Brain microvascular endothelial cell (primary cell): Measurements from ENCODE around the gene GAST.
A peak's percentile ranks its signal among the peaks of the same experiment; 100 is the strongest.

Experiments
- DNase-seq: peaks from one replicate; pipeline ENCODE4 v3.0.0-alpha.2; 2020
- H3K27ac ChIP-seq: fragments of 250-450 bp; sonication (Bioruptor Pico); 2 replicates; pipeline ENCODE4 v1.5.1; 2020; ENCODE audit warnings: mild to moderate bottlenecking, moderate library complexity
- H3K27me3 ChIP-seq: fragments of 250-450 bp; sonication (Bioruptor Pico); replicated peaks from 2 replicates; pipeline ENCODE4 v1.5.1; 2020; ENCODE audit warnings: mild to moderate bottlenecking
- H3K36me3 ChIP-seq: fragments of 250-450 bp; sonication (Bioruptor Pico); replicated peaks from 2 replicates; pipeline ENCODE4 v1.5.1; 2020; ENCODE audit warnings: mild to moderate bottlenecking
- H3K4me3 ChIP-seq: 2 replicates; pipeline ENCODE4 v1.5.1; 2011; ENCODE audit warnings: low read depth, mild to moderate bottlenecking, control low read depth, low read length, moderate library complexity
- in situ Hi-C: cut with HindIII; loops from 2 replicates; pipeline ENCODE4 v1.10.0; 2017; ENCODE audit warnings: low sequenced_read_pairs, low pct_ligation_motif_present
- TF ChIP-seq, protein P1 (sequence below): IDR thresholded peaks from 2 replicates; pipeline ENCODE4 v1.5.1; 2011; ENCODE audit warnings: low read depth, mild to moderate bottlenecking, moderate library complexity, low read length, control low read depth, inconsistent platforms; ENCODE audit errors: missing control alignments

GAST gene

DNA sequence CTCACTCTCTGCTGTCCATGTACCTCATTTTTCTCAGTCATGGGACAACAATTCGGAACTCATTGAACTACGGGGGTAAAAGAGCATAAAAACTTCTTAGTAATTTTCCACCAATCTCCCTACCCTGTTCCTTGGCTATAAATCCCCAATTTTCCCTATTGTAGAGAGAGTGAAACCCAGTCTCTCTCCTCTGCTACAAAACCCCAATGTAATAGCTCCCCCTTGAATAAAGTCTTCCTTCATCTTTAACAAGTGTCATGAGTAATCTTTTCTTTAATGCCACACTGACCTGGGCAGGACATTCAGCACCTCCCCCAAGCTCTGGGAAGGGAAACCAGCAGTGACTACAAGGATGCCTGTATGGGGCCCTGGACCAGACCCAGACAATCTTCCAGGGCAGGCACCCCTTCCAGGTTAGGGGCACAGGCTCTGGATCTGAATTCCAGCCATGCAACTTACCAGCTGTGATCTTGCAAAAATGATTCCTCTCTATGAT, 33.7 kb upstream of the GAST start:
- H3K27ac ChIP-seq = peak overlapping the region; percentile 59
- peak overlapping the region; percentile 12 for H3K4me3 ChIP-seq
- in situ Hi-C loops = no loop called here
- no peaks in the 10 kb centered on the region for H3K27me3 ChIP-seq
- TF ChIP-seq, protein P1, sequence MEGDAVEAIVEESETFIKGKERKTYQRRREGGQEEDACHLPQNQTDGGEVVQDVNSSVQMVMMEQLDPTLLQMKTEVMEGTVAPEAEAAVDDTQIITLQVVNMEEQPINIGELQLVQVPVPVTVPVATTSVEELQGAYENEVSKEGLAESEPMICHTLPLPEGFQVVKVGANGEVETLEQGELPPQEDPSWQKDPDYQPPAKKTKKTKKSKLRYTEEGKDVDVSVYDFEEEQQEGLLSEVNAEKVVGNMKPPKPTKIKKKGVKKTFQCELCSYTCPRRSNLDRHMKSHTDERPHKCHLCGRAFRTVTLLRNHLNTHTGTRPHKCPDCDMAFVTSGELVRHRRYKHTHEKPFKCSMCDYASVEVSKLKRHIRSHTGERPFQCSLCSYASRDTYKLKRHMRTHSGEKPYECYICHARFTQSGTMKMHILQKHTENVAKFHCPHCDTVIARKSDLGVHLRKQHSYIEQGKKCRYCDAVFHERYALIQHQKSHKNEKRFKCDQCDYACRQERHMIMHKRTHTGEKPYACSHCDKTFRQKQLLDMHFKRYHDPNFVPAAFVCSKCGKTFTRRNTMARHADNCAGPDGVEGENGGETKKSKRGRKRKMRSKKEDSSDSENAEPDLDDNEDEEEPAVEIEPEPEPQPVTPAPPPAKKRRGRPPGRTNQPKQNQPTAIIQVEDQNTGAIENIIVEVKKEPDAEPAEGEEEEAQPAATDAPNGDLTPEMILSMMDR = no peak
- H3K36me3 ChIP-seq = no peaks in the 10 kb centered on the region
- DNase-seq = no peak

DNA sequence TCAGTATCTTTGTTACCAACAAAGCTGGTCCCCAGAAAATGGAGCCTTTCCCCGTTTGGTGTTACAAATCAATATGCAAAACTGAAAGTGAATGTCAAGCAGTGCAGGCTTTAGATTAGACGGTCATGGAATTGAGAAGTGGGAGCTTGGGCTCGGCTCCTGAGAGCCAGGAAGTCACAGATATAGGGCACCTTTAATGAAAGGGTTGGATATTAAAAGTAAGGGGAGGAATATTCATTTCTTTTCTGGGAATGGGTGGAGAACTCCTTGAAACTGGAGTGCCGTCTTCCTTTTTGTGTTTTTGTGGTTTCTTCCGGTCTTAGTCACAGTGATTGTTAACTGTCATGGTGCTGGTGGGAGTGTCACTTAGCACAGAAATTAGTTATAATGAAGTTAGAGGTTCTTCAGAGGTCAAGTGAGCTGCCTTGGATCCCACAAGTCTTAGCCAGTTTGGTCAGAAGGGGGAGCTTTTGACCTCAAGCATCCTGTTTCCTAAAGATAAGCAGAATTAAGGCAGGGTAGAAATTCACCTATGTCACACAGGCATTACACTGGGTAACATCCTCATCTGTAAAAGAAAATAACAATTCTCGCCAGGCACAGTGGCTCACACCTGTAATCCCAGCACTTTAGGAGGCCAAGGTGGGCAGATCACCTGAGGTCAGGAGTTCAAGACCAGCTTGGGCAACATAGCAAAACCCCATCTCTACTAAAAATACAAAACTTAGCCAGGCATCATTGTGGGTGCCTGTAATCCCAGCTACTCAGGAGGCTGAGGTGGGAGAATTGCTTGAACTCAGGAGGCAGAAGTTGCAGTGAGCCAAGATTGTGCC, 33.0 kb upstream of the GAST start:
- Histone ChIP-seq H3K27ac (peak overlapping the region; percentile 59), H3K4me3 (peak overlapping the region; percentile 12), H3K36me3 (no peaks in the 10 kb centered on the region), H3K27me3 (no peaks in the 10 kb centered on the region)
- no peak for DNase-seq
- in situ Hi-C loops = no loop called here
- TF ChIP-seq, protein P1 = peak; percentile 19

DNA sequence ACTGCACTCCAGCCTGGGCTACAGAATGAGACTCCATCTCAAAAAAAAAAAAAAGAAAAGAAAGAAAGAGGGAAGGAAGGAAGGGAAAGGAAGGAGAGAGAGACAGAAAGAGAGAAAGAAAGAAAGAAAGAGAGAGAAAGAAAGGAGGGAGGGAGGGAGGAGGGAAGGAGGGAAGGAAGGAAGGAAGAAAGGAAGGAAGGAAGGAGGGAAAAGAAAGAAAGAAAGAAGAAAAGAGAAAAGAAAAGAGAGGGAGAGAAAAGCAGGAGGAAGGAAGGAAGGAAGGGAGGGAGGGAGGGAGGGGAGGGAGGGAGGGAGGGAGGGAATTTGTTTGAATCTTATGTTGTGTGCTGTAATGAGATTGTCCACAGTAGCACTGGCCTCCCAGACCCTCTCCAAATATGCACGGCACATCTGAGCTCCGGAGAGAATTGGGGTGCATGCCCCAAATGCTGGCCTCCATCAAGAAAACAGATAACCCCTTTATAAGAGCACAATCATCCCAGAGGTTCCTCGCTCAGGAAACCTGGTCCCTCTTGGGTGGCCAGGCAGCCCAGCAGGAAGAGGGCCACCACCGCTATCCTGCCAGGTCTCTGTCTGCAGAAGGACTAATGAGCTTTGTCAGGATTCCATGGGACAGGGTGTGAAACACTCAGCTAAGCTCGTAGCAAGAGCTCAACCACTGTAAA, 32.2 kb upstream of the GAST start:
- no peak overlapping the region for H3K27ac ChIP-seq
- no peak overlapping the region for H3K4me3 ChIP-seq
- H3K27me3 ChIP-seq = no peaks in the 10 kb centered on the region
- in situ Hi-C loops = no loop called here
- TF ChIP-seq, protein P1 = no peak
- no peaks in the 10 kb centered on the region for H3K36me3 ChIP-seq
- DNase-seq = no peak

DNA sequence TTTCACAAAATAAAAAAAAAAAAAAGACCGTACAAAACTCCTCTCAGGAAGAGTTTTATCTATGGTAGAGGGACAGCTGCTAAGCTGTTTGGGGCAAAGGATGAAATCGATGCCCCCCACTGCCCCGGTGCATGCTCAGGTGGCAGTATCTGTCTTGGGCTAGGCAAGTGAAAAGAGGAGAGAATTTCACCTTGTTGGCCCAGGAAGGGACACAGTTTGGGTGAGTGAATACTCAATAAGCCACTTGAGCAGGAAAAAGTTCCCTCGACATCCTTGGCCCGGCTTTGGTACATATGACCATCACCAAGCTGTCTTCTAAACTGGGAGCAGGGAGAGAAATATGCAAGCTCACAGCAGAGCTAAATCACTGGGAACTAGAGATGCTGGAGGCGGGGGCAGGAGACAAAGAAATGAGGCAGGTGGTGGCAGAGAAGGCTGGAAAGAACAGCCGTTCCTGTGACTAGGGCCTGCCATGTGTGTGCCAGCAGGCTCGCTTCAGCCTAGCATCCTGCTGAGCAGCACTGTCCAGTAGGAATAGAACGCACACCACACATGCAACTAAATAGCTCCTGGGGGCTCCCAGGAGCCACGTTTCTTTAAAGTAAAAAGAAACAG, 31.6 kb upstream of the GAST start:
- Histone ChIP-seq H3K36me3 (no peaks in the 10 kb centered on the region), H3K4me3 (no peak overlapping the region), H3K27ac (no peak overlapping the region), H3K27me3 (no peaks in the 10 kb centered on the region)
- TF ChIP-seq, protein P1 = no peak
- in situ Hi-C loops = no loop called here
- no peak for DNase-seq

DNA sequence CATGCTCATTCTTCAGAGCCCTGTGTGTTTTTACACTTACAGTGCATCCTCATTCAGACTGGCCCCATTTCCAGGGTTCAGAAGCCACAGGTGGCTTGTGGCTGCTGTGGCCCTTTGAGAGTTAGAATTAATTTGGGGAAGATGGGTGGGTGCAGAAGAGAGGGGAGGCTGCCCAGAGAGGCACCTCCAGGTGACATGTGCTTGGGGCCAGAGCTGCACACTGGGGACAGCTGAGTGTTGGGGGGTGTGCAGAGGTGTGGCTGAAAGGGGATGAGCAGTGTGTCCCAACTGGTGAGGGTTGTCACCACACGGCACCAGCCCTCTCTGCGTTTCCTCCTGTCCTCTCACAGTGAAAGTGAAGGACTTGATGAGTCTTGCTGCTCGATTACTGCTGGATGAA, 30.4 kb upstream of the GAST start:
- DNase-seq = no peak
- TF ChIP-seq, protein P1 = no peak
- in situ Hi-C loops = no loop called here

More for the DNA sequence above, 30.4 kb upstream of the GAST start:
- Histone ChIP-seq H3K4me3 (no peak overlapping the region), H3K36me3 (no peaks in the 10 kb centered on the region), H3K27ac (no peak overlapping the region), H3K27me3 (no peaks in the 10 kb centered on the region)
